Activated CD4-positive, alpha-beta T cell treated with anti-CD3 and anti-CD28 coated beads for 36 hours (primary cell): ENCODE data around the gene SSNA1. TPM values are rescaled to one million over a fixed set of nuclear protein-coding genes. Genes with fewer than 3 reads are reported as not detected.
A peak's percentile ranks its signal among the peaks of the same experiment; 100 is the strongest.

Experiments used
- ATAC-seq: fragments of 200-7000 bp; cut with Tn5 transposase; one replicate; pipeline ENCODE4 v1.10.0; 2021; ENCODE audit warnings: mild to moderate bottlenecking, moderate library complexity
- CTCF ChIA-PET: fragments of 350-600 bp; sonication (Branson Sonifier 250); formaldehyde crosslinking; loops from one replicate; lab custom pipeline; 2021; ENCODE audit warnings: antibody characterized with exemption; lab: Charles Lee
- POLR2A ChIA-PET: fragments of 350-600 bp; sonication (Branson Sonifier 250); formaldehyde crosslinking; loops from one replicate; lab custom pipeline; 2021; ENCODE audit warnings: antibody characterized with exemption, inconsistent platforms; lab: Charles Lee
- DNase-seq: peaks from one replicate; pipeline ENCODE4 v3.0.0-alpha.2; 2020
- H3K27ac Mint-ChIP-seq: one replicate; pipeline ENCODE4 v1.8.0; 2021; ENCODE audit warnings: mixed read lengths
- H3K27me3 Mint-ChIP-seq: one replicate; pipeline ENCODE4 v1.8.0; 2021; ENCODE audit warnings: mixed read lengths
- H3K36me3 Mint-ChIP-seq: one replicate; pipeline ENCODE4 v1.8.0; 2021; ENCODE audit warnings: low read depth, mixed read lengths
- H3K4me1 Mint-ChIP-seq: one replicate; pipeline ENCODE4 v1.8.0; 2021; ENCODE audit warnings: mixed read lengths
- H3K4me3 Mint-ChIP-seq: one replicate; pipeline ENCODE4 v1.8.0; 2021; ENCODE audit warnings: mild to moderate bottlenecking, moderate library complexity, mixed read lengths
- H3K9me3 Mint-ChIP-seq: one replicate; pipeline ENCODE4 v1.8.0; 2021; ENCODE audit warnings: low read depth, mixed read lengths
- intact Hi-C, 2 experiments: fragments of 100-400 bp; cut with DNase I in 1 of 2; cut with micrococcal nuclease in 1 of 2; formaldehyde crosslinking; loops; one replicate each; pipeline versions ENCODE4 v1.14.2 to v1.15.1; 2022 to 2024; cut with DNase I, micrococcal nuclease
- total RNA-seq, 2 experiments: library from RNA; stranded (reverse); gene quantifications; one replicate each; pipeline ENCODE4 v1.2.3, GENCODE V29; 2021

Gene SSNA1
- 10 to 100 TPM; 53.6 to 58.6 TPM for total RNA-seq

GRCh38 chr9:137188490-137189296 lies at the start of gene SSNA1, which contains the start of gene ANAPC2:
Gene SSNA1 (plus strand): TSS chr9:137188676. CDS start chr9:137188727, 51 bp downstream.
Gene ANAPC2 (minus strand): TSS chr9:137188560. CDS start chr9:137188532, 28 bp downstream.
- H3K4me3 Mint-ChIP-seq = peak within 1 kb of the TSS; percentile 91
- peak; percentile 85 for ATAC-seq
- H3K4me1 Mint-ChIP-seq = peaks cover 33% of the 10 kb centered on the region
- no peaks in the 10 kb centered on the region for H3K9me3 Mint-ChIP-seq
- no peaks in the 10 kb centered on the region for H3K27me3 Mint-ChIP-seq
- H3K36me3 Mint-ChIP-seq = peaks cover 12% of the 10 kb centered on the region
- POLR2A ChIA-PET = interaction anchor here (0.6 to 1.2 kb wide), 4 partner anchors 12 to 771 kb away, joined by 3 to 8 read pairs (median 4); partner anchors contain the start of gene TPRN
- CTCF ChIA-PET = interaction anchor here (0.5 to 2.1 kb wide), 19 partner anchors 8 to 1205 kb away, joined by 3 to 5 read pairs (median 3); partner anchors contain the start of genes RNF224 and TPRN
- intact Hi-C loops = loop anchor here (1.0 to 5.0 kb wide), 12 partner anchors 12 to 397 kb away; partner anchors contain the start of genes NDOR1 (in 2 of the 2), TMEM203 (in 2 of the 2), TPRN (in 2 of the 2) and DPP7 (in 1 of the 2)
- peak; percentile 96 for DNase-seq
- H3K27ac Mint-ChIP-seq = peak within 1 kb of the TSS; percentile 88

- Mint-ChIP-seq H3K9me3 (no peaks in the 10 kb centered on the region), H3K27me3 (peaks cover 45% of the 10 kb centered on the region)
Measured at GRCh38 chr9:137138722-137139467, 49.6 kb upstream of the SSNA1 start, which contains the start of gene GRIN1. Gene GRIN1 (plus strand): TSS chr9:137139154. CDS start chr9:137139487, 333 bp downstream.

GRCh38 chr9:137139468-137140150 lies 48.9 kb upstream of the SSNA1 start:
- intact Hi-C loops = no loop called here
- ChIA-PET CTCF (interaction anchor here (1.8 kb wide), 1 partner anchor 10 kb away, joined by 4 read pairs; no protein-coding TSS in a partner anchor), POLR2A (no interaction called here)
- Mint-ChIP-seq H3K4me1 (no peaks in the 10 kb centered on the region), H3K36me3 (no peaks in the 10 kb centered on the region), H3K4me3 (no peak overlapping the region), H3K27ac (no peak overlapping the region), H3K27me3 (peaks cover 43% of the 10 kb centered on the region), H3K9me3 (no peaks in the 10 kb centered on the region)
- ATAC-seq (no peak), DNase-seq (no peak)

More at GRCh38 chr9:137138722-137139467, 49.6 kb upstream of the SSNA1 start, which contains the start of gene GRIN1:
- Mint-ChIP-seq H3K27ac (no peak within 1 kb of the TSS), H3K4me1 (no peaks in the 10 kb centered on the region), H3K36me3 (no peaks in the 10 kb centered on the region), H3K4me3 (no peak within 1 kb of the TSS)
- intact Hi-C loops = no loop called here
- CTCF ChIA-PET = interaction anchor here (1.8 kb wide), 1 partner anchor 11 kb away, joined by 4 read pairs; no protein-coding TSS in a partner anchor
- ATAC-seq (peak; percentile 56), DNase-seq (peak; percentile 54)
- POLR2A ChIA-PET = interaction anchor here (0.6 kb wide), 1 partner anchor 188 kb away, joined by 4 read pairs; no protein-coding TSS in a partner anchor

DNA sequence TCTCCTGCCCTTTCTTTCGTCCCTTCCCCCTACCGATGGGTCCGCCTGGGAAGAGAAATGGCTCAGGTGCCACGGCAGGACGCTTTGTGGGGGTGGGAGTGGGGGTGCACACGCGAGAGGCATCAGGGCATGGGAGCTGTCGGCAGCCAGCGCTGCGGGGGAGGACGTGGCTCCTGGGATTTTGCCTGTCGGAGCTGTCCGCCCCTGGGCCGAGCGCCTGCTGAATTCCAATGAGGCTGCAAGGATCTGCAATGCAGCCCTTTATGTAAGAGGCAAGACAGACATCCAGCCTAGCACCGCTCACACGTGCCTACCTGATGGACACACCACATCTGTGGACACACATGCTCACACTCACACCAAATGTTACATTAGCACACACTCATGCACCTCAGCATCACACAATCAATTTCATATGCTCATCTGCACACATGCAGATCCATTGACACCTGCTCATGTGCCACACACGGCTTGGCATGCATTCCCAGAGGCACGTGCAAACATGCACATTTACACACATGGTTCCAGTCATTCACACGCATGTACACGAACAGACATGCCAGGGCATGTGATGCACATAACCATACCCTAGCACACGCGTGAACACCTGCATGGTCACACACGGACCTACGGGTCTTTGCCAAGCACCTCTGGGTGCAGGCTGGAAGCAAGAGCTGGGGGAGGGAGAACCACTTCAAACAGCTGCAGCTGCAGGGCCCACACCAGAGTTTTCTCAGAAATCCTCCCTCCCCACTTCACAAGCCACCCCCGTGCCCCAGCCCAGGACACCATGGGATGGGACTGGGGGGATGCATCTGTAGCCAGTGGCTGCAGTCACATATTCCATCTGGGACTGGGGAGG lies 48.1 kb upstream of the SSNA1 start:
- no peaks in the 10 kb centered on the region for H3K9me3 Mint-ChIP-seq
- intact Hi-C loops = no loop called here
- no peaks in the 10 kb centered on the region for H3K4me1 Mint-ChIP-seq
- ChIA-PET POLR2A (no interaction called here), CTCF (interaction anchor here (1.3 kb wide), 1 partner anchor 11 kb away, joined by 3 read pairs; no protein-coding TSS in a partner anchor)
- no peak overlapping the region for H3K27ac Mint-ChIP-seq
- ATAC-seq (no peak), DNase-seq (no peak)
- no peak overlapping the region for H3K4me3 Mint-ChIP-seq
- H3K36me3 Mint-ChIP-seq = no peaks in the 10 kb centered on the region
- H3K27me3 Mint-ChIP-seq = peaks cover 41% of the 10 kb centered on the region

DNA sequence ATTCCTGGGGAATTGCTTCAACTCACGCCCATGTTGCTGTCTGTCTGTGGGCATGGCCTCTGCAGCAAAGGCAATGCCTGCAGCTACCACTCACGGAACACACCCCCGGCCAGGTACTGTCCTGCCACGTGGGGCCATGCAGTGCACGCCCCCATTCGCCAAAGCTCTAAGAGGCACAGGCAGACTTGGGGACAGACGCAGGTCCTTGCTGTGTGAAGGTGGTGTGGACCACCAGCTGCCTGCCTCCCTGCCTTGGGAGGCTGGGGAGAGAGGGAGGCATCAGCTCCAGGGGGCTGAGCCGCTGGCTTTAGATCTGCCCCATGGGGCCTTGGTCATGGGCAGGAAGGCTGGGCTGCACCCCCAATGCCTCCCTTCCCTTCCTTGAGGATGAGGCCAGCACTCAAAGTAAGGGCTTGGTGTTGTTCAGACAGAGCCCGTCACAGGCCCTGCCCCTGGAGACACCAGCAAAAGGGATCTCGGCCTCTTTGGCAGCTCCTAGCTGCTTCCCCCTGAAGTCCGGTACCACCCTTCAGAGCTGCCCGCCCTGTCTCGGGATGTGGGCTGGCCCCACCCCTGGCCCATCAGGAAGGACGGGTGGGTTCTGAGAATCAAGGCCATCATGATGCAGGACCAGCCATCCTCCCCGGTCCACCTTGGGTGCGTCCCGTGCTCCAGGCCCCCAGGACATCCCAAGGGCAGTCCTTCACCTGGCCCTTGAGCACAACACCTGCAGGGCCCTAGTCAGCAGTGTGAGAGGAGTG lies 47.2 kb upstream of the SSNA1 start:
- CTCF ChIA-PET = interaction anchor here (1.3 kb wide), 1 partner anchor 11 kb away, joined by 3 read pairs; no protein-coding TSS in a partner anchor
- intact Hi-C loops = no loop called here
- POLR2A ChIA-PET = no interaction called here
- Mint-ChIP-seq H3K27me3 (peaks cover 37% of the 10 kb centered on the region), H3K4me1 (no peaks in the 10 kb centered on the region), H3K27ac (no peak overlapping the region), H3K9me3 (no peaks in the 10 kb centered on the region), H3K36me3 (no peaks in the 10 kb centered on the region), H3K4me3 (no peak overlapping the region)
- DNase-seq = no peak
- ATAC-seq = no peak

- Mint-ChIP-seq H3K4me1 (no peaks in the 10 kb centered on the region), H3K27ac (no peak overlapping the region), H3K9me3 (no peaks in the 10 kb centered on the region), H3K36me3 (no peaks in the 10 kb centered on the region), H3K27me3 (peaks cover 37% of the 10 kb centered on the region), H3K4me3 (no peak overlapping the region)
- intact Hi-C loops = no loop called here
- ATAC-seq (no peak), DNase-seq (no peak)
- ChIA-PET POLR2A (interaction anchor here (0.6 kb wide), 1 partner anchor 9 kb away, joined by 5 read pairs; no protein-coding TSS in a partner anchor), CTCF (interaction anchor here (1.3 kb wide), 1 partner anchor 12 kb away, joined by 3 read pairs; no protein-coding TSS in a partner anchor)
Measured at GRCh38 chr9:137141976-137142936, 46.2 kb upstream of the SSNA1 start.

- no peak overlapping the region for H3K4me3 Mint-ChIP-seq
- H3K27me3 Mint-ChIP-seq = peaks cover 34% of the 10 kb centered on the region
- H3K36me3 Mint-ChIP-seq = no peaks in the 10 kb centered on the region
- DNase-seq (no peak), ATAC-seq (no peak)
- no peaks in the 10 kb centered on the region for H3K9me3 Mint-ChIP-seq
- no peak overlapping the region for H3K27ac Mint-ChIP-seq
- intact Hi-C loops = no loop called here
- POLR2A ChIA-PET = no interaction called here
- no peaks in the 10 kb centered on the region for H3K4me1 Mint-ChIP-seq
- CTCF ChIA-PET = no interaction called here
Measured at GRCh38 chr9:137143459-137143858, 45.0 kb upstream of the SSNA1 start.

- H3K27me3 Mint-ChIP-seq = peaks cover 18% of the 10 kb centered on the region
- ChIA-PET CTCF (no interaction called here), POLR2A (no interaction called here)
- intact Hi-C loops = no loop called here
- no peaks in the 10 kb centered on the region for H3K36me3 Mint-ChIP-seq
- no peak overlapping the region for H3K27ac Mint-ChIP-seq
- H3K9me3 Mint-ChIP-seq = no peaks in the 10 kb centered on the region
- no peak overlapping the region for H3K4me3 Mint-ChIP-seq
- peaks cover 2% of the 10 kb centered on the region for H3K4me1 Mint-ChIP-seq
- DNase-seq (no peak), ATAC-seq (no peak)
Measured at GRCh38 chr9:137145731-137146526, 42.5 kb upstream of the SSNA1 start.
